Lower lobe of right lung (tissue), 2 donors: ENCODE measurements around the gene RGMA. TPM values are rescaled to one million over a fixed set of nuclear protein-coding genes. Genes with fewer than 3 reads are reported as not detected.

Source experiments
- ATAC-seq, 2 donors: fragments of 200-7000 bp; cut with Tn5 transposase; one replicate each; pipeline ENCODE4 v1.9.1; 2020 to 2022; ENCODE audit warnings: mild to moderate bottlenecking in 2 of 2, moderate library complexity in 2 of 2
- DNase-seq: peaks from one replicate; pipeline ENCODE4 v3.0.0-alpha.2; 2020
- H3K27ac ChIP-seq: fragments of 200-600 bp; one replicate; pipeline ENCODE4 v1.8.0; 2022
- H3K27me3 ChIP-seq: fragments of 200-600 bp; one replicate; pipeline ENCODE4 v1.8.0; 2022; ENCODE audit warnings: low read depth
- H3K36me3 ChIP-seq: fragments of 200-600 bp; one replicate; pipeline ENCODE4 v1.8.0; 2022; ENCODE audit warnings: mild to moderate bottlenecking
- H3K4me1 ChIP-seq: fragments of 200-600 bp; one replicate; pipeline ENCODE4 v1.8.0; 2022
- H3K4me3 ChIP-seq: fragments of 200-600 bp; one replicate; pipeline ENCODE4 v1.8.0; 2022; ENCODE audit warnings: mild to moderate bottlenecking
- H3K9me3 ChIP-seq: fragments of 200-600 bp; one replicate; pipeline ENCODE4 v1.8.0; 2022
- CTCF ChIP-seq: fragments of 200-600 bp; IDR thresholded peaks from one replicate; pipeline ENCODE4 v1.8.0; 2022; ENCODE audit warnings: antibody characterized with exemption, mild to moderate bottlenecking
- intact Hi-C: fragments of 100-400 bp; cut with DNase I; formaldehyde crosslinking; loops from one replicate; pipeline ENCODE4 v1.11.0; 2022
- total RNA-seq: library from RNA; stranded (reverse); fragmentation: NEBNext Ultra II Directional; extraction: Animal tissue kit (Norgen Biotek cat#: 25700); gene quantifications from one replicate; pipeline ENCODE4 v1.2.1, GENCODE V29; 2021
- donor health status: DM: no; HTN: yes; CAD: no; lungs with severe emphysema.

Gene RGMA
- total RNA-seq, 1 donor from 2014 or later, result 9.7 TPM

GRCh38 chr15:93048426-93048721 is 40.6 kb downstream of the RGMA start:
- DNase-seq (no peak), ATAC-seq (no peak)
- Histone ChIP-seq H3K4me3 (no peak overlapping the region), H3K9me3 (peaks cover 5% of the 10 kb centered on the region), H3K27ac (no peak overlapping the region), H3K36me3 (peaks cover 8% of the 10 kb centered on the region), H3K4me1 (peaks cover 22% of the 10 kb centered on the region), H3K27me3 (no peaks in the 10 kb centered on the region)
- no peak for TF ChIP-seq CTCF
- intact Hi-C loops, result no loop called here

- H3K9me3 ChIP-seq, result peaks cover 5% of the 10 kb centered on the region
- H3K27me3 ChIP-seq, result no peaks in the 10 kb centered on the region
- H3K4me1 ChIP-seq, result peaks cover 22% of the 10 kb centered on the region
- peaks cover 8% of the 10 kb centered on the region for H3K36me3 ChIP-seq
- no peak overlapping the region for H3K27ac ChIP-seq
- no peak overlapping the region for H3K4me3 ChIP-seq
- ATAC-seq (peak; percentile 29 to 59), DNase-seq (no peak)
- intact Hi-C loops, result no loop called here
- TF ChIP-seq CTCF, result no peak
These were observed 41.2 kb downstream of the RGMA start for GRCh38 chr15:93047621-93048425.

DNA sequence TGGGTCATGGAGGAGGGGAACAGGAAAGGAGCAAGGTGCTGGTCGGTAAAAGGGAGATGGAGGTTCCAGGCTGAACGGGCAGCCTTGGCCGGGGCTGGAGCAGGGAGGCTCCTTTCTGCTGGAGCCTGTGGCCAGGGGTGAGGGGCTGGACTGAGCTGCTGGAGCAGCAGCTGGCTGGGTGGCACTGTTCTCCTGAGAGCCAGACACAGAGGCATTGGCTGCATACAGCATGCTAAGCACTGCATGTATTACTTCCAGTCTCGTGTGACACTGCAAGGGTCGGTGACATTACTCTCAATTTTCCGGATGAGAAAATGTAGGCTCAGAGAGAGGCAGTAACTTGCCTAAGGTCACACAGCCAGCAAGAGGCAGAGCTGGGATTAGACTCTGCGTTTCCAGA is 42.3 kb downstream of the RGMA start:
- intact Hi-C loops, result no loop called here
- Histone ChIP-seq H3K27me3 (no peaks in the 10 kb centered on the region), H3K4me3 (no peak overlapping the region), H3K4me1 (peaks cover 22% of the 10 kb centered on the region), H3K36me3 (peaks cover 8% of the 10 kb centered on the region), H3K27ac (no peak overlapping the region), H3K9me3 (peaks cover 5% of the 10 kb centered on the region)
- ATAC-seq (no peak), DNase-seq (no peak)
- TF ChIP-seq CTCF, result no peak

DNA sequence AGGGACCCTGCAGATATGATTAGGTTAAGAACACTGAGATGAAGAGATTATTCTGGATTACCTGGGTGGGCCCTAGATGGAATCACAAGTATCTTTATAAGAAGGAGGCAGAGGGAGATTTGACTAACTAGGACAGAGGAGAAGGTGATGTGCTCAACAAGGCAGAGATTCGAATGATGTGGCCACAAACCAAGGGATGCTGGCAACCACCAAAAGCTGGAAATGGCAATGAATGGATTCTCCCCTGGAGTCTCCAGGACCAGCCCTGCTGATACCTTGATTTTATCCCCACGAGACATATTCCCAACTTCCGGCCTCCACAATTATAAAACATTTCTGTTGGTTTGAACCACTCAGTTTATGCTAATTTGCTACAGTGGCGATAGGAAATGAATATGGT is 42.9 kb downstream of the RGMA start:
- Histone ChIP-seq H3K27ac (no peak overlapping the region), H3K36me3 (peaks cover 8% of the 10 kb centered on the region), H3K4me3 (no peak overlapping the region), H3K9me3 (peaks cover 5% of the 10 kb centered on the region), H3K27me3 (no peaks in the 10 kb centered on the region), H3K4me1 (peaks cover 22% of the 10 kb centered on the region)
- no peak for TF ChIP-seq CTCF
- DNase-seq, result no peak
- no peak for ATAC-seq
- intact Hi-C loops, result no loop called here

GRCh38 chr15:93045191-93045785 is 43.7 kb downstream of the RGMA start:
- Histone ChIP-seq H3K27ac (no peak overlapping the region), H3K36me3 (peaks cover 8% of the 10 kb centered on the region), H3K27me3 (no peaks in the 10 kb centered on the region), H3K4me3 (no peak overlapping the region), H3K4me1 (peaks cover 28% of the 10 kb centered on the region), H3K9me3 (peaks cover 5% of the 10 kb centered on the region)
- no peak for ATAC-seq
- intact Hi-C loops, result no loop called here
- TF ChIP-seq CTCF, result no peak
- DNase-seq, result peak; percentile 40
